GM19043 (cell line): ENCODE results near the gene TFIP11.

Experiments used
- ATAC-seq: cut with Tn5 transposase; IDR thresholded peaks from one replicate; pipeline ENCODE4 v1.9.1; 2021; ENCODE audit warnings: low read depth; ENCODE audit not compliant: unreplicated experiment

The TFIP11 gene

GRCh38 chr22:26481112-26481693 is 31.1 kb downstream of the TFIP11 start:
- ATAC-seq, result no peak

DNA sequence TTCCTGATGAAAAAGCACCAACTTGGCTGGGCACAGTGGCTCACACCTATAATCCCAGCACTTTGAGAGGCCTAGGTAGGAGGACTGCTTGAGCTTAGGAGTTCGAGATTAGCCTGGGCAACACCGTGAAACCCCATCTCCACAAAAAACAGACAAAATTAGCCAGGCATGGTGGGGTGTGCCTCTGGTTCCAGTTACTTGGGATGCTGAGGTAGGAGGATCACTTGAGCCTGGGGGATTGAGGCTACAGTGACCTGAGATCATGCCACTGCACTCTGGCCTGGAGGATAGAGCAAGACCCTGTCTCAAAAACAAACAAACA is 31.7 kb downstream of the TFIP11 start:
- ATAC-seq, result no peak

DNA sequence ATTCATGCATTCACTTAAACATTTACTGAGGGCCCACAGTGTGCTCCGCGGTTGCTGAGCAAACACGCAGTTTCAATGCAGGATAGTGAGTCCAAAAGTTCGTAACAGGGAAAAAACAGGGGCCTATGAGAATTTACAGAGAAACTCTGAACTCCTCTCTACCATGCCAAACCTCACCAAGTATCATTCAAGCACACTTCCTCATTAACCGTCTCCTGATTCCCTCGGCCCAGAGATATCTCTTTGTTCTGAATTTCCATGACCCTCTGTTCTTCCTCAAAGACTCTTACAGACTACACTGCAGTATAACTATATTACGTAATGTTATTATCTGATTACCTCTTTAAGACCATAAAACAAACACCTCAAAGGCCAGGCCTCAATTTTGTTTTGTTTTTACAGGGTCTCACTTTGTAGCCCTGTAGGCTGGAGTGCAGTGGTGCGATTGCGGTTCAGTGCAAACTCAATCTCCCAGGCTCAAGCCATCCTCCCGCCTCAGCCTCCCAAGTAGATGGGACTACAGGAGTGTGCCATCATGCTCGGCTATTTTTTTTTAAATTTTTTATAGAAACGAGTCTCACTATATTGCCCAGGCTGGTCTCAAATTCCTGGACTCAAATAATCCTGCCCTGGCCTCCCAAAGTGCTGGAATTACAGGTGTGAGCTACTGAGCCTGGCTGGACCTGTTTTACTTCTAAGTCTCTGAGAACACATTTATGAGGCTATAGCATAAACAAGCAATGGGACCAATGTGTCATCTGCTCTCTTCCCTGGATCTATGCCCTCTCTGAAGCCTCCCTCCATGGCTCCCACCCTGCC is 32.3 kb downstream of the TFIP11 start:
- no peak for ATAC-seq

DNA sequence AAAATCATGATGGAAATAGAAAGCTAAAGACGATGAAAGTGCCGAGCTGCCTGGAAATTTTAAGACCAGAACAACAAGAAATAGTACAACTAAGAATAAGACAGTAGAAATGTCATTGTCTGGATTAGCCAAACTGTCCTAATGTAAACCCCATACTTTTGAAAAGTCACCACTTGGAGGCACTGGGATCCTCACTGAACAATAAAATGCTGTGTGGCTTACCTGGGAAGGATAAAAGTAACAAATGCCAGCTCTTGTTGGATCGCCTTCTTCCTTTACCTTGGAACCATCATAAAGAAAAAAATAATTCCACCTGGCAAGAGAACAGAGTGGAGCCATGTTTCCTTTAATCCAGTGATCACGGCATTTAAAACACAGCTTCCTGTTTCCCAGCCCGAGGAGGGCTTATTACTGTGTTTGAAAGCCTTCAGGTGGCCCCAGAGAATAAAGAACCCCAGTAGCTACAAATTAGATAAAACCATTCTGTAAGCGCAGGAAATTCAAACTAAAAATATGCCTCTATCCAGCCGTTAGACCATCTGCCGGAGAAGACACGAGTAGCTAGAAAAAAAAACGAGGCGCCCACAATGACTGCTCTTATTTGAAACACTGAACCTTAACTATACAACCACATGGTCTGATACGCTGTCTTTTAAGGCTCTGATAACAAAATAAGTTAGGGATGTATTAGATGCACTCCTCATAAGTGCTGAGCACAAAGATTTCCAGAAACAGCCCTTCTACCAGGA is 33.1 kb downstream of the TFIP11 start:
- no peak for ATAC-seq

GRCh38 chr22:26477341-26477731 is 34.9 kb downstream of the TFIP11 start:
- ATAC-seq, result no peak

DNA sequence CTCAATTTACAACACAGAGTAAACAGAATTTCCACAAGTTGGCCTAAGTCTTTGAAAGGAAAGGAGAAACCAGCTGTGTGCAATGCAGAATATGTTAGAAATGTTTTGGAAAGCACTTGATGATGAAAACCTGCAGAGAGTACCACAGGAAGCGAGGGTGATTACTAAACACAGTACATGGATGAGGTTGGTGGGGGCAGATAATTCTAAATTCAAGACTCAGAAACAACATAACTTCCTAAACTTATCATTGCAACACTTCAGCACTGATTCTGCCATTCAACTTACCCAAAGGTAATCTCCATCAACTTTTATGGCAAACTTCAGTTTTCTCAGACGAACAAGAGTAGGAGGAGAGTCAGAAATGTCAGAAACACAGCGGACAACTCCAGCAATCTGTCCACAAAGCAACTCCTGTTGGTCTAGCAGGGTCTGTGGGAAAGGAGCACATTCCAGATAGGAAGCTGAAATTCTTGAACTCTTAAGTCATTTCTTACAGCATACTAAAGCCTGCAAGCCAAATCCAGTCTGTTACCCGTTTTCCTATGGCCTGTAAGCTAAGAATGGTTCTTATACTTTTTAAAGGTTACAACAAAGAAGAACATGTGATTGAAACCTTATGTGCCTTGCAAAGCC is 35.5 kb downstream of the TFIP11 start:
- ATAC-seq, result no peak

GRCh38 chr22:26474682-26475081 is 37.6 kb downstream of the TFIP11 start:
- no peak for ATAC-seq

DNA sequence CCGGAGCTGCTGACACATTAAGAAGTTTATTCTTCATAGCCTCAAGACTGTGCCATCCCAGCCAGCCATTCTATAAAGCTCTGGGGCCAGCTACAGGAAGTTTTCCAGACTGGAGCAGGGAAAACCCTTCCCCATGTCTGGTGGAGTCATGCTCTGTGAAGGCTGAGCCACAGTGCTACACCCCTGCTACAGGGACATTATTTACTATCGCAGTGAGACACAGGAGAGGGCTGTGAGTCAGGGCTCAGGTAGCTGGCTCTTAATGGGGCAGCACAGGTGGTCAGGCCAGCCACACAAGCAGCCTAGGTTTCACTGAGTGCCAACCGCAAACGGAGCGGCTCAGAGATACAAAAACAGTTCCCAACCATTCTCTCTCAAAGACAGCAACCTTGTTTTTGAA is 40.8 kb downstream of the TFIP11 start:
- no peak for ATAC-seq

- no peak for ATAC-seq
These were observed 41.5 kb downstream of the TFIP11 start for GRCh38 chr22:26470807-26471206.

DNA sequence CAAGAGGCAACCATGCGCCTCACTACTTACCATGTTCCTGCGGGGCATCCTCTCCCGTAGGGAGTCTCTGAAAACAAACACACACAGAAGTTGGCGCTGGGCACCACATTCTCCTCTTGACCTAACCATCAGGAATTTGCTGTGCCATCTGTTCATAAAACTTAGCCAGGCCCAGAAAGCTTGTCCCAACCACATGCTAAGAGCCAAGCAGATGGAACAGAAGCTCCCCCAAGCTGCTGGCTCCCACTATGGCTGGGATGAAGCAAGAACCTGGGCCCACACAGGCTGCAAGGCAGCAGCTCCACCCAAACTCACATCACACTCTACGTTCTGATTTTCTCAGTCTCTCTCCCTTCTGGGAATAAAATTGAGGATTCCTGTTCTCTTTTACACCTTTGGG is 46.1 kb downstream of the TFIP11 start:
- ATAC-seq, result no peak

DNA sequence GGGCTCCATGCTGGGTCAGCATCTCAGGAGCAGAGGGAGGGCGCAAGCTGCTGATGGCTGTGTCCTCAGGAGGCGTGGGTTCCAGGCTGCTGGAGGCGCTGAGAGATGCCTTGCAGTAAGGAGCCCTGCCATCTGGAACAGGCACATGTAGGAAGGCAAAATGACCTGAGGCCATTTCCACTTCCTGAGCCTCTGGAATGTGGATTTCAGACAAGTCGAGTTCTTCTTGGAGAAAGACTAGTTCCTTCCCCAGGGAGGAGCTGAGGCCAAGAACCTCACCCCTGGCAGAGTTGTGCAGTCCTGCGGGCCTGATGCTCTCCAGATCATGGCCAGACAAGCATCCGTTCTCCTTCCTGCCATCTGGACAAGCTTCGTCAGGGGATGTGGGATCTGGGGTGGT is 48.0 kb downstream of the TFIP11 start:
- ATAC-seq, result no peak

- ATAC-seq, result no peak
These were observed 48.6 kb downstream of the TFIP11 start for GRCh38 chr22:26463688-26464087.

- ATAC-seq, result no peak
These were observed 49.1 kb downstream of the TFIP11 start for GRCh38 chr22:26463101-26463661.

DNA sequence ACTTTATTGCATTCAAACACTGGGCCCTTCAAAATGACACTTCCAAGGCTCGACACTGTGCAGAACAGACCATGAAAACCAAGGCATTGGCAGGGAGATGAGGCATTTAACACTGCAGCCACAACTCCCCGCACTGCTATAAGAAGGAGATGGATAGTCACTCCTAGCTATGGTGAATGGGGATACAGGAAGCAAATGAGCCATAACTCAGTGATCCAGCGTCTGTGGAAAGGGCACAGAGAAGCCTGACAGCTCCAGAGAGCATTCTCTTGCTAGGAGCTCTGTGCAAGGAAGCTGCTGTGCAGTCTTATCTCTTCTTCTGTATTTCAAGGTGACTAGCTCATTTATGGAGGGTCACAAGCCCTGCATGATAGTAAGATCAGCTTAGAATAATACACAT is 49.6 kb downstream of the TFIP11 start:
- no peak for ATAC-seq

DNA sequence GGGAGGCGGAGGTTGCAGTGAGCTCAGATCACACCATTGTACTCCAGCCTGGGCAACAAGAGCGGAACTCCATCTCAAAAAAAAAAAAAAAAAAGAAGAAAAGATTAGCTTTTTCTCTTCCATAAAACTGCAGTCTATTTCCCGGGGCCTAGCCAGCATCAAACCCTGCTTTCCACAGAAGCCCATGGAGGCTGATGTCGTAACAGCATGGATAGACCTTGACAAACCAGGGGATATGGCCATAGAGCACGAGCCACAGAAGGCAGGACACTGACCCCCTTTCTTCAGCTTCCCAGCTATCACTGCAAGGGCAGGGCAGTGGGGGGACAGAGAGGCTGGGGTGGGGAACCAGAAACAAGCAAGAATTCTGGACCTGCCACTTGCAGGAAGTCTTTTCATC is 50.2 kb downstream of the TFIP11 start:
- ATAC-seq, result no peak

- no peak for ATAC-seq
These were observed 51.0 kb downstream of the TFIP11 start for GRCh38 chr22:26461188-26461810.

DNA sequence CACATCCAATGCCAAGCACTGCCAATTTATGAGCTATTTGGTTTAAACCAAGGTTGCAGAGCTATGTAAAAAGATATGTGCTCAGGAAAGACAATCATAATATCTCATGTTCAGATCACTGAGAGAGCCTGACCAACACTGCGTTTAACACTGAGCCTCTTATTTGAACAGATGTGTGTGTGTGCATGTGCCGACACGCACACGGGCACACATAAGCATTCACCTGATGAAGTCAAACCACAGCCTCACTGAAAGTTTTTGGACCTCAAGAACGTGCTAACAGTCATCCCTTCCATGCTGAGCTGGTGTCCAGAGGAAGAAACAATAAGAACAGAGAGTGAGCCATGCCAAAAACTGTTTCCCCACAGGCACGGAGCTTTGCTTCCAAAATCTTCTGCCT is 52.1 kb downstream of the TFIP11 start:
- ATAC-seq, result no peak

- no peak for ATAC-seq
These were observed 54.5 kb downstream of the TFIP11 start for GRCh38 chr22:26457661-26458272.

- no peak for ATAC-seq
These were observed 58.3 kb downstream of the TFIP11 start for GRCh38 chr22:26453812-26454500.

DNA sequence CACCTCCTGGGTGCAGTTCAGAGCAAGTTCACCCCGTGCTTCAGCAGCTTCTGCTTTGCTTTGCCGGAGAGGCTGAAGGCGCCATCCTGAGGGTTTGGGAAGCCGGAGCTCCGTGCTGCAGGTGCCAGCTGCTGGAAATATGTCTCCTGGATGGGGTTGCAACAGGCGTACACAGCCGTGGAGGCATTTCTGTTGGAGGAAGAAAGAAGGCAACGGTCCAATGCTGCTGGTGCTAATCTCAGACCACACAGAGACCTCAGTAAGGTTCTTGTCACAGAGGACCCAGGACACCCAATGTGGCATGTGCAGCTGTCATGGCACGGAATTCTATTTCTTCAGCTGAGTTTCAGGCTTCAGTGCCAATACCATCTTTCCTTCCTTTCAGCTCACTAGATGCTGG is 59.1 kb downstream of the TFIP11 start:
- ATAC-seq, result no peak
